HepG2 (cell line): ENCODE data around the gene FOSL2. TPM values are rescaled to one million over a fixed set of nuclear protein-coding genes. Genes with fewer than 3 reads are reported as not detected.
A peak's percentile ranks its signal among the peaks of the same experiment; 100 is the strongest.

ENCODE experiments used
- ATM ChIP-seq: fragments of 450-650 bp; IDR thresholded peaks from 2 replicates; pipeline ENCODE4 v1.7.1; 2017; ENCODE audit warnings: mild to moderate bottlenecking, borderline replicate concordance
- BRCA1 ChIP-seq: sonication (generic); formaldehyde crosslinking; IDR thresholded peaks from 2 replicates; pipeline ENCODE4 v1.4.0; 2020; ENCODE audit warnings: missing genetic modification reagents
- FOXC1 ChIP-seq: sonication (generic); formaldehyde crosslinking; IDR thresholded peaks from 2 replicates; pipeline ENCODE4 v1.8.0; 2022; ENCODE audit warnings: mild to moderate bottlenecking, missing genetic modification reagents, borderline replicate concordance
- KDM5A ChIP-seq: fragments of 200-600 bp; sonication (generic); IDR thresholded peaks from 2 replicates; pipeline ENCODE4 v1.7.0; 2018; ENCODE audit warnings: antibody characterized with exemption, mild to moderate bottlenecking, low read length, borderline replicate concordance
- KLF11 ChIP-seq: IDR thresholded peaks from 2 replicates; pipeline ENCODE4 v1.6.1; 2016; ENCODE audit warnings: missing compliant biosample characterization
- MED13 ChIP-seq: sonication (generic); formaldehyde crosslinking; IDR thresholded peaks from 2 replicates; pipeline ENCODE4 v1.5.0; 2020; ENCODE audit warnings: missing genetic modification reagents
- MYNN ChIP-seq: sonication (generic); formaldehyde crosslinking; IDR thresholded peaks from 2 replicates; pipeline ENCODE4 v1.4.0; 2020; ENCODE audit warnings: mild to moderate bottlenecking, low read depth, missing genetic modification reagents
- NFYC ChIP-seq: IDR thresholded peaks from 2 replicates; pipeline ENCODE4 v1.6.1; 2016; ENCODE audit warnings: missing genetic modification reagents, missing compliant biosample characterization
- NR2F1 ChIP-seq, 2 experiments: fragments of 450-650 bp in 1 of 2; formaldehyde crosslinking in 1 of 2; IDR thresholded peaks; 2 replicates each; pipeline versions ENCODE4 v1.5.0 to v1.6.1; 2016 to 2020; ENCODE audit warnings: mild to moderate bottlenecking in 1 of 2, missing compliant biosample characterization in 1 of 2, missing genetic modification reagents in 1 of 2, moderate library complexity in 1 of 2
- PCBP1 ChIP-seq: fragments of 200-400 bp; formaldehyde crosslinking; IDR thresholded peaks from 2 replicates; pipeline ENCODE4 v1.6.1; 2017; ENCODE audit warnings: mild to moderate bottlenecking, low read depth, low read length, borderline replicate concordance
- PTBP1 ChIP-seq: fragments of 200-400 bp; formaldehyde crosslinking; IDR thresholded peaks from 2 replicates; pipeline ENCODE4 v1.6.1; 2018; ENCODE audit warnings: low read length, low read depth; ENCODE audit not compliant: poor library complexity, severe bottlenecking
- RARA ChIP-seq: IDR thresholded peaks from 2 replicates; pipeline ENCODE4 v1.6.1; 2016; ENCODE audit warnings: missing genetic modification reagents, missing compliant biosample characterization
- ZNF550 ChIP-seq: sonication (generic); formaldehyde crosslinking; IDR thresholded peaks from 2 replicates; pipeline ENCODE4 v1.4.0; 2020; ENCODE audit warnings: mild to moderate bottlenecking, missing genetic modification reagents, borderline replicate concordance
- ZNF563 ChIP-seq: sonication (generic); formaldehyde crosslinking; IDR thresholded peaks from 2 replicates; pipeline ENCODE4 v1.8.0; 2022; ENCODE audit warnings: mild to moderate bottlenecking, moderate library complexity, missing genetic modification reagents
- ZNF615 ChIP-seq: sonication (generic); formaldehyde crosslinking; IDR thresholded peaks from 2 replicates; pipeline ENCODE4 v1.5.0; 2020; ENCODE audit warnings: mild to moderate bottlenecking, missing genetic modification reagents, borderline replicate concordance
- ZNF792 ChIP-seq: IDR thresholded peaks from 2 replicates; pipeline ENCODE4 v1.6.1; 2016
- ZNF850 ChIP-seq: sonication (generic); formaldehyde crosslinking; conservative IDR thresholded peaks from 2 replicates; pipeline ENCODE4 v1.9.0; 2021; ENCODE audit warnings: mild to moderate bottlenecking, missing genetic modification reagents
- polyA plus RNA-seq, 8 experiments: library from polyadenylated mRNA; depleted of rRNA in 3 of 8; stranded (reverse) in 7 of 8; unstranded in 1 of 8; fragments of >200 nt; fragmentation: Illumina TruSeq in 4 of 8; extraction: Trizol in 4 of 8; gene quantifications; 2 replicates each; pipeline versions ENCODE4 v1.2.1 to v1.2.3, GENCODE V29; 2011 to 2016; ENCODE audit warnings: low read depth in 4 of 8, missing spikeins in 1 of 8, mixed read lengths in 1 of 8; ENCODE audit not compliant: insufficient read depth in 1 of 8
- total RNA-seq, 5 experiments: library from RNA; depleted of rRNA; stranded (reverse); fragments of >200 nt; fragmentation: Illumina TruSeq; extraction: Trizol; gene quantifications; 2 replicates each; pipeline ENCODE4 v1.2.3, GENCODE V29; 2016; ENCODE audit warnings: low read depth in 1 of 5
- TF ChIP-seq, protein P1 (sequence below): sonication (generic); formaldehyde crosslinking; IDR thresholded peaks from 2 replicates; pipeline ENCODE4 v1.9.0; 2021; ENCODE audit warnings: mild to moderate bottlenecking, missing genetic modification reagents
- TF ChIP-seq, protein P2 (sequence below): sonication (generic); IDR thresholded peaks from 2 replicates; pipeline ENCODE4 v1.6.1; 2016; ENCODE audit warnings: low read depth, borderline replicate concordance
- TF ChIP-seq, protein P3 (sequence below): sonication (generic); formaldehyde crosslinking; IDR thresholded peaks from 2 replicates; pipeline ENCODE4 v1.4.0; 2020; ENCODE audit warnings: missing genetic modification reagents

The FOSL2 gene
- total and polyA plus RNA-seq, 2 of the 13 experiments (the other 11 are each of a cell fraction or from before 2014, with no cell fraction given) = 3.4 to 18.1 TPM

DNA sequence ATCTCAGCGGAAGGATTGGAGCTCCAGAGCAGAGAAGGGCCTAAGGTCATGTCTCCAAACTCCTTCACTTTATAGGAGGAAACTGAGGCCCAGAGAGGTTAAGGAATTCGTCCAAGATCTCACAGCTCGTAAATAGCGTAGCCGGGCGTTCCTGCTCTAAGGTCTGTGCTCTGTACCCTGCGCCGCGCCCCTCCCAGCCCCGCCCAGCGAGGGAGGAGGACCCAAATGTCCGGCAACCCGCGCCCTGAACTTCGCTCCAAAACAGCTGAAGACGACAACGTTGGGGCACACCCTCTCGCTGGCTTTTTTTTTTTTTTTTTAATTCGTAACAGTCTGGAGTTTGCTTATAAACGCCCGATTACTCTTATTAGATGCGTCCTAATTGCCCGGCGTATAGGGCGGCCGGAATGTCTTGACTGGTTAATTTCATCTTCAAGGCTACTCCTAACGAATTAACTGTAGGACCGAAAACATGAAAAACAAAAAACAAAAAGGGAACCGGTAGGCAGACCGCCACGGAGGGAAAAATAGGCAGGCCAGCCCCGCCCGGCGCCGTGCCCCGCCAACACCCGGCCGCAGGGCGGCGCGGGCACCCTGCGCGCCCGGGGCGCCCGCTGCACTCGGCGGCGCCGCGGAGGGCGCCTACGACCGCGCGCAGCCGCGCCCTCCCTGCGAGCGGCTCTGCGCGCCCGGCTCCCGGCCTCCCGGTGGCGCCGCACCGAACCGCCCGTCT is 928 bp upstream of the FOSL2 start (continued):
- TF ChIP-seq PCBP1 (0 out of 2 replicates have a peak, but pooled peaks have one; percentile 5), BRCA1 (CRISPR knock-in tag) (no peak), ZNF563 (CRISPR knock-in tag) (peak; percentile 82), NFYC (CRISPR knock-in tag) (no peak), MED13 (CRISPR knock-in tag) (0 out of 2 replicates have a peak, but pooled peaks have one; percentile 5), KDM5A (no peak), ZNF550 (CRISPR knock-in tag) (no peak; the same call in 1 of the 2 replicates), ATM (no peak), MYNN (CRISPR knock-in tag) (no peak), FOXC1 (CRISPR knock-in tag) (peak; percentile 64; the same call in 1 of the 2 replicates), PTBP1 (no peak), ZNF792 (CRISPR knock-in tag) (no peak), KLF11 (CRISPR knock-in tag) (peak; percentile 31; the same call in 1 of the 2 replicates), ZNF850 (CRISPR knock-in tag) (no peak), NR2F1 (CRISPR knock-in tag; IDR thresholded peaks at IDR 0.05) (no peak), ZNF615 (CRISPR knock-in tag) (peak; percentile 25; the same call in 1 of the 2 replicates), RARA (CRISPR knock-in tag) (peak; percentile 52; the same call in 1 of the 2 replicates)
- TF ChIP-seq, protein P1, sequence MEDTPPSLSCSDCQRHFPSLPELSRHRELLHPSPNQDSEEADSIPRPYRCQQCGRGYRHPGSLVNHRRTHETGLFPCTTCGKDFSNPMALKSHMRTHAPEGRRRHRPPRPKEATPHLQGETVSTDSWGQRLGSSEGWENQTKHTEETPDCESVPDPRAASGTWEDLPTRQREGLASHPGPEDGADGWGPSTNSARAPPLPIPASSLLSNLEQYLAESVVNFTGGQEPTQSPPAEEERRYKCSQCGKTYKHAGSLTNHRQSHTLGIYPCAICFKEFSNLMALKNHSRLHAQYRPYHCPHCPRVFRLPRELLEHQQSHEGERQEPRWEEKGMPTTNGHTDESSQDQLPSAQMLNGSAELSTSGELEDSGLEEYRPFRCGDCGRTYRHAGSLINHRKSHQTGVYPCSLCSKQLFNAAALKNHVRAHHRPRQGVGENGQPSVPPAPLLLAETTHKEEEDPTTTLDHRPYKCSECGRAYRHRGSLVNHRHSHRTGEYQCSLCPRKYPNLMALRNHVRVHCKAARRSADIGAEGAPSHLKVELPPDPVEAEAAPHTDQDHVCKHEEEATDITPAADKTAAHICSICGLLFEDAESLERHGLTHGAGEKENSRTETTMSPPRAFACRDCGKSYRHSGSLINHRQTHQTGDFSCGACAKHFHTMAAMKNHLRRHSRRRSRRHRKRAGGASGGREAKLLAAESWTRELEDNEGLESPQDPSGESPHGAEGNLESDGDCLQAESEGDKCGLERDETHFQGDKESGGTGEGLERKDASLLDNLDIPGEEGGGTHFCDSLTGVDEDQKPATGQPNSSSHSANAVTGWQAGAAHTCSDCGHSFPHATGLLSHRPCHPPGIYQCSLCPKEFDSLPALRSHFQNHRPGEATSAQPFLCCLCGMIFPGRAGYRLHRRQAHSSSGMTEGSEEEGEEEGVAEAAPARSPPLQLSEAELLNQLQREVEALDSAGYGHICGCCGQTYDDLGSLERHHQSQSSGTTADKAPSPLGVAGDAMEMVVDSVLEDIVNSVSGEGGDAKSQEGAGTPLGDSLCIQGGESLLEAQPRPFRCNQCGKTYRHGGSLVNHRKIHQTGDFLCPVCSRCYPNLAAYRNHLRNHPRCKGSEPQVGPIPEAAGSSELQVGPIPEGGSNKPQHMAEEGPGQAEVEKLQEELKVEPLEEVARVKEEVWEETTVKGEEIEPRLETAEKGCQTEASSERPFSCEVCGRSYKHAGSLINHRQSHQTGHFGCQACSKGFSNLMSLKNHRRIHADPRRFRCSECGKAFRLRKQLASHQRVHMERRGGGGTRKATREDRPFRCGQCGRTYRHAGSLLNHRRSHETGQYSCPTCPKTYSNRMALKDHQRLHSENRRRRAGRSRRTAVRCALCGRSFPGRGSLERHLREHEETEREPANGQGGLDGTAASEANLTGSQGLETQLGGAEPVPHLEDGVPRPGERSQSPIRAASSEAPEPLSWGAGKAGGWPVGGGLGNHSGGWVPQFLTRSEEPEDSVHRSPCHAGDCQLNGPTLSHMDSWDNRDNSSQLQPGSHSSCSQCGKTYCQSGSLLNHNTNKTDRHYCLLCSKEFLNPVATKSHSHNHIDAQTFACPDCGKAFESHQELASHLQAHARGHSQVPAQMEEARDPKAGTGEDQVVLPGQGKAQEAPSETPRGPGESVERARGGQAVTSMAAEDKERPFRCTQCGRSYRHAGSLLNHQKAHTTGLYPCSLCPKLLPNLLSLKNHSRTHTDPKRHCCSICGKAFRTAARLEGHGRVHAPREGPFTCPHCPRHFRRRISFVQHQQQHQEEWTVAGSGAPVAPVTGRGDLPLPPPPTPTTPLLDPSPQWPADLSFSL (CRISPR knock-in tag) = 0 out of 2 replicates have a peak, but pooled peaks have one; percentile 38
- TF ChIP-seq, protein P2, sequence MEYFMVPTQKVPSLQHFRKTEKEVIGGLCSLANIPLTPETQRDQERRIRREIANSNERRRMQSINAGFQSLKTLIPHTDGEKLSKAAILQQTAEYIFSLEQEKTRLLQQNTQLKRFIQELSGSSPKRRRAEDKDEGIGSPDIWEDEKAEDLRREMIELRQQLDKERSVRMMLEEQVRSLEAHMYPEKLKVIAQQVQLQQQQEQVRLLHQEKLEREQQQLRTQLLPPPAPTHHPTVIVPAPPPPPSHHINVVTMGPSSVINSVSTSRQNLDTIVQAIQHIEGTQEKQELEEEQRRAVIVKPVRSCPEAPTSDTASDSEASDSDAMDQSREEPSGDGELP = peak; percentile 93
- TF ChIP-seq, protein P3, sequence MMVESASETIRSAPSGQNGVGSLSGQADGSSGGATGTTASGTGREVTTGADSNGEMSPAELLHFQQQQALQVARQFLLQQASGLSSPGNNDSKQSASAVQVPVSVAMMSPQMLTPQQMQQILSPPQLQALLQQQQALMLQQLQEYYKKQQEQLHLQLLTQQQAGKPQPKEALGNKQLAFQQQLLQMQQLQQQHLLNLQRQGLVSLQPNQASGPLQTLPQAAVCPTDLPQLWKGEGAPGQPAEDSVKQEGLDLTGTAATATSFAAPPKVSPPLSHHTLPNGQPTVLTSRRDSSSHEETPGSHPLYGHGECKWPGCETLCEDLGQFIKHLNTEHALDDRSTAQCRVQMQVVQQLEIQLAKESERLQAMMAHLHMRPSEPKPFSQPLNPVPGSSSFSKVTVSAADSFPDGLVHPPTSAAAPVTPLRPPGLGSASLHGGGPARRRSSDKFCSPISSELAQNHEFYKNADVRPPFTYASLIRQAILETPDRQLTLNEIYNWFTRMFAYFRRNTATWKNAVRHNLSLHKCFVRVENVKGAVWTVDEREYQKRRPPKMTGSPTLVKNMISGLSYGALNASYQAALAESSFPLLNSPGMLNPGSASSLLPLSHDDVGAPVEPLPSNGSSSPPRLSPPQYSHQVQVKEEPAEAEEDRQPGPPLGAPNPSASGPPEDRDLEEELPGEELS (CRISPR knock-in tag) = peak; percentile 61
